ENCODE measurements around the gene CALML6.

CALML6 gene

DNA sequence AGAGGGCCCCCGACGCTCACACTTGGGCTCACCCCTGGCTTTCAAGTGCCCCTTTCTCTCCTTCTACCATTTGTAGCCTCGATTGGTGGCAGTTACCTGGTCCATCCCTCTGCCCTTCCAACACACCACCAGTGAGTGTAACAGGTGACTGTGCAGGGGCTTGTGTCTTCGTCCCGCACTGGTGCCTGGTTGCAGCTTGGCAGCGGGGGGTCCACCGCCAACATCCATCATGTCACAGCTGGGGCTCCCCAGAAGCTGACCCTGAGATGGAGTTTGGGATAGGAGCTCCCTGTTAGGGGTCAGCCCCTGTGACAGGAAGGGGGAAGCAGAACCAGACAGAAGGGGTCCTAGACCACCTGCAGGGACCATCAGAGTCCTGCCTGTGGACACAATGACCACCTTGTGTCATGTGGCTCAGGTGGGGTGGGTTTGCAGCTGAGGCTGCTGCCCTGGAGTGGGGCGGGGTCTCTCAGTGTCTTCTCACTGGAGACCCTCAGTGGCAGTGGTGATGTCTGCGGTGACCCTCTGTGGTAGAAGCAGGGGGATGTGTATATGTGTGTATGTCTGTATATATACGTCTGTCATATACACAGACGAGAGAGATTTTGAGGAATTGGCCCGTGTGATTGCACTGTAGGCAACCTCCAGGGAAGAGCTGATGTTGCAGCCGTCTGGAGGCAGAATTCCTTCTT lies 3.6 kb upstream of the CALML6 start:
- no peak for DNase-seq (ENCODE audit: low read depth)

DNA sequence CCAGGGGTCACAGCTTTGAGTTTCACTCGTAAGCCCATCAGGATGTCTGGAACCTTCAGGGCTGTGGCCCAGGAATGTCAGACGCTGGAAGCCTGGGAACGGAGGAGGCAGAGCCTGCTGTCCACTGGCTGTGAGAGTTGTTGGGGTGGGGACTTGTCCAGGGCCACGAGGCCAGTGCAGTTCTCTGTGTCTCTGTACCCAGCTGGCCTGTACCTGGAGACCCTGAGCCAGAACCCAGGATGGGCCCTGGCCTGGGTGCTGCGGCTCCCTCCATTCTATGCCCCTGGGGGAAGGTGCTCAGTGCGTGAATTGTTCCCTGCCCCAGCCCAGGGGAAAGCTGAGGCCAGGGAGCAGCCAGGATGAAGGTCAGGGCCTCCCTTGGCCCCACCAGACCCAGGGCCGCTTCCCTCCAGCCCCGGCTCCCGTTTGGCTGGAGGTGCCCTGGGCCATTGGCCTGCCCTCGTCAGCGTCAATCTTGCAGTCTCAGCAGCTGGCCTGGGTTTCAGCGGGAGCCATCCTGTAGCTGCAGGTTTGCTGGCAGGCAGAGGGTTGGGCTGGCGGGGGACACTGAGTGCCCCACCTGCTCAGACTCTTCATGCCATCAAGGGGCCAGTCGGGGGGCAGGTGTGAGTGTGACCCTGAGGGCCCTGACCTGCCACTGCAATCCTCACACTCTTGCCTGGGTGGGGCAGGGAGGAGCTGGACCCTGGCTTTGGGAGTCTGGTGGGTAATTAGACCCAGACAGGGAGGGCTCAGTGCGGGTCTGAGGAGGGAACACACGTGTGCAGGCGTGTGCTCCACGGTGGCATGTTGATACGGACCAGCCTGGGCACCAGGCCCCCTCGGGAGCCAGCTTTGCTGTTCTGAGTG lies 724 bp upstream of the CALML6 start:
- DNase-seq (ENCODE audit: low read depth), result no peak

DNA sequence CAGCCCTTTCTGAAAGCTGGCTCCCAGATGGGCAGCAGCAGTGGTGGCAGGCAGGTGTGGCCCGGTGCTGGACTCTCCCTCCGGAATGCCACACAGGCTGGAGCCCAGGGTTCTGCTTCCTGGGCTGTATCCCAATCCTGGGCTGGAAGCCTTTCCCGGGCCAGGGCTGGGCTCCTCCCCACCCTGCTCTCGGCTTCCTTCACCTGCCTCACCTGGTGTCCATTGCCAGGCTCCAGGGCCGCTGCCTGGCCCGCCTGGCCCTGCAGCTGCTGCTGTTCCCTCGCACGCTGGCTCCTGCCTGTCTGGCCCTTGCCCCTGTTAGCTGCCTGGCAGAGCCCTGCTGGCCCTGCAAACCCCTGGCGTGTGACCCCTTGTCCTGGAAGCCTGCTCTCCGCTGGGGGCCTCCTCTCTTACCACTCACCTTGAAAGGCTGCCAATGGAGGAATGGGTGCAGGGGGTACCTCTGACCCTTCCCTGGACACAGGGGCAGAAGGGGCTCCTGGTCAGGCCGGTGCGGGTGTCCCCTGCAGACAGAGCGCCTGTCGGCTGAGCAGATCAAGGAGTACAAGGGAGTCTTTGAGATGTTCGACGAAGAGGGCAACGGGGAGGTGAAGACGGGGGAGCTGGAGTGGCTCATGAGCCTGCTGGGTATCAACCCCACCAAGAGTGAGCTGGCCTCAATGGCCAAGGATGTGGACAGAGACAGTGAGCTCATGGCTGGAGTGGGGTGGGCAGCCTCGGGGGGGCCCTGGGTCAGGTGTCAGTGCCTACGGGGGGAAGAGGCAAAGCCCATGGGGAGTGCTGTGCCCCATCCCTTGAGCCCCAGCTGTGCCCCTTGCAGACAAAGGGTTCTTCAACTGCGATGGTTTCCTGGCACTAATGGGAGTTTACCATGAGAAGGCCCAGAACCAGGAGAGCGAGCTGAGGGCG lies 1.1 kb downstream of the CALML6 start:
- no peak for DNase-seq (ENCODE audit: low read depth)

DNA sequence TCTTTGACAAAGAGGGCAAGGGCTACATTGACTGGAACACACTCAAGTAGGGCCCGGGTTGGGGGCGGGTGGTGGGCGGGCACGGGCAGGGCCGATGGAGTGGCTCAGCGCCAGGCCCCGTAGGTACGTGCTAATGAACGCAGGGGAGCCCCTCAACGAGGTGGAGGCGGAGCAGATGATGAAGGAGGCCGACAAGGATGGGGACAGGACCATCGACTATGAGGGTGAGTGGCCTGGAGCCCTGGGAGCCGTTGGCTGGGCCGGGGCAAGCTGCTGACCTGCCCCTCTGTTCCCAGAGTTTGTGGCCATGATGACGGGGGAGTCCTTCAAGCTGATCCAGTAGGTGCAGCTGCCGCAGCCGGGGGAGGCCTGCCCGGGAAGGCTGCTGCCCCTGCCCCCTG lies 1.8 kb downstream of the CALML6 start:
- DNase-seq (ENCODE audit: low read depth), result no peak

DNA sequence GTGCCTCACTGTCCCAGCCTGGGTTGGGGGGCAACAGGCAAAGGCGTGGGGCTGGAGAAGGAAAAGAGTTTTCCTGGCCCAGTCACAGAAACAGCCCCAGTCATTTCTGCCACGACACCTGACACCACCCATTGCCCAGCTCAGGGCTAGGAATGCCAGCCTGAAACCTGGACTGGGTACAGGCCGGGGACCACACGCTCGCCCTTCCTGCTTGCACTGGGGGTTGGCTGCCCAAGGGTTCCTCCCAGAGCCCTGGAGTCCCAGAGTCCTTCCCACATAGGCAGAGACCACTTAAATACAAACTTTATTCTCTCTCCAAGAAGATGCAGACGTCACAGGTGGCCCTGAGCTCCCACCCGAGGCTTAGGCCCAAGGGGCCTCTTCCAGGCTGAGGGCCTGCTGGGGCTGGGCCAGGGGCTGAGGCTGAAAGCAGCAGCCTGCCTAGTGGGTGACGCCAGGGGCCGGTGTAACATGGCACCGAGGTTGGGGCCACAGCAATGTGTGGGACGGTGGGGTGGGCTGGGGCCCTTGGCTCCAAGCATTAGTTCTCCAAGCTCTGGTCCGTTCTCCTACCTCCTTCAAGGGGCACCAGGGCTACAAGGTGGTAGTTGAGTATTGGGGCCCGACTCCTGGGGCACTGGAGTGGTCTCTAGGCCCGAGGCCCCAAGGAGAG lies 2.4 kb downstream of the CALML6 start:
- DNase-seq (ENCODE audit: low read depth), result no peak

DNA sequence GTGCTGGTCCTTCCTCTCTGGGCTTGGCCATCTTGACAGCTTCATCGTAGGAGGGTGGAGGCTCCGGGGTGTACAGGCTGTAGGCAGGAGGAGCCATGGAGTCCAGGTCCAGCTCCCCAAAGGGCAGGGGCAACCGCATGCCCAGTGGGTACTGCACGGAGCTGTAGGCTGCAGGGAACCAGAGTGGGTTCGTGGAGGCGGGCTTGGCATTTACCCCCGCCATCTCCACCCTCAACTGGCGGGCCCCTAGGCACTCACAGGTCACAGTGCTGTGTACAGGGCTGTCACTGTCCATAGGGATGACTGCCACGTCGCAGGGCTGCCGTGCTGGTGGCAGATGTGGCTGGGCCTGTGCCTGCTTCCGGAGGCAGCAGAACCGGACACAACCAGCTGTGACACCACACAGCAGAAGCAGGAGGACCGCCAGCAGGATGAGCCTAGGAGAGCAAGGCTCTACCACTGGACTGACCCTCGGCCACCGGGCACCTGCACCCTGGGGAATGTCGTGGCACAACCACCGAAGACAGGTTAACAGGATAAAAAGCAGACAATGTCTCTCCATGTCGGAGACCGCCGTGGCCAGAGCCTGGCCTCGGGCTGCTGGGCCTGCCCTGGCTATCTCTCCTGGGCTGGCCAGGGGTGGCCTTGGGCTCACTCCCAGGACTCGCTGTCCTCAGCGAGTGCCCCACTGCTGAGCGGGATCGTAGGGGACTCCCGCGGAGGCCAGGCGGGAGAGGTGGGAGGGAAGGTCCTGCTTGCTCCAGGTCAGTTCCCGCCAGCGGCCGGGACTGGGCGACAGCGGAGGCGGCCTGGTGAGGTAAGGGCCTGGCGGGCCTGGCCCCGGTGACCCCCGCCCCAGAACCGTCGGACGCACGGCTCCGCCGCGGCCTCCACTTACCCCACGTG lies 3.2 kb downstream of the CALML6 start:
- DNase-seq (ENCODE audit: low read depth), result no peak

- no peak for DNase-seq (ENCODE audit: low read depth)
Observed at GRCh38 chr1:1918901-1919303, 3.8 kb downstream of the CALML6 start, which contains the start of gene TMEM52. Gene TMEM52, minus strand, starts transcription at chr1:1919279. Its CDS starts 14 bp downstream, at chr1:1919265.

- peak; percentile 88 for DNase-seq (ENCODE audit: low read depth)
Observed at GRCh38 chr1:1919304-1920056, 4.4 kb downstream of the CALML6 start.

GRCh38 chr1:1920057-1920607 lies 5.1 kb downstream of the CALML6 start:
- no peak for DNase-seq (ENCODE audit: low read depth)

DNA sequence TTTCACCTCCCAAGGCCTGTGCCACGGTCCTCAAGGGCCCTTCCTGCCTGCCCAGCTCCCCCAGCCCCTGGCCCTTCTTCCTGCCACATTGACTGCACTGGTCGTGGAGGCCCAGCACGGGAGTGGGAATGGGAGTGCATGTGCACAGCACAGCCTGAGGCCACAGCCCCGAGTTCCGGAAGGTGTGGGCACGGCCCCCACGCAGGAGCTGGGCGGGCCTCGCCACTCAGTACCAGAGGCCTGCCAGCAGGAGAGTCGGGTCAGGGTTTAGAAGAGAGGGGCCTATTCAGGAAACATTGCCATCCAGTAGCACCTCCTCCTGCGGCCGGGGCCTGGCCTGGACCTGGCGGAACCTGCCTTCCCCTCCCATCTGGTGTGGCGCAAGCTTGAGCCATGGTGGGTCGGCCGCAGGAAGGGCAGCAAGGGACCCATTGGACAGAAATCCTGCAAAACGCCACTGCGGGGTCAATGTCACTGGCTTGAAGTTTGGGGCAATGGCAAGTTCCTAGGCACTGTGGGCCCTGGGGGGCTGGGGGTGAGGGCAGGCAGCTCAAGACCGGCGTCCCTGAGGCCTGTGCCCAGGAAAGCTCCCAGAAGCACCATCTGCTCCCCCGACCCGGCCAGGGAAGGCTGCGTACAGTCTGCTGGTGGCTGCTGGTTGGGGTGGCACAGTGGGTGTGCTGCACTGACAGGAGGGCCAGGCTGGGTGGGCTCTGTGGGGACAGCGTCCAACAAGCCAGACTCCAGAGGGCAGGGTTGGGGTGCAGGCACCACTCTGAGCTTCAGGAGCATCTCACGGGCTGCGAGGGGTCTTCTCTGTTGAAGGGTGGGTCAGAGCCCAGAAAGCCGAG lies 5.8 kb downstream of the CALML6 start:
- no peak for DNase-seq (ENCODE audit: low read depth)

DNA sequence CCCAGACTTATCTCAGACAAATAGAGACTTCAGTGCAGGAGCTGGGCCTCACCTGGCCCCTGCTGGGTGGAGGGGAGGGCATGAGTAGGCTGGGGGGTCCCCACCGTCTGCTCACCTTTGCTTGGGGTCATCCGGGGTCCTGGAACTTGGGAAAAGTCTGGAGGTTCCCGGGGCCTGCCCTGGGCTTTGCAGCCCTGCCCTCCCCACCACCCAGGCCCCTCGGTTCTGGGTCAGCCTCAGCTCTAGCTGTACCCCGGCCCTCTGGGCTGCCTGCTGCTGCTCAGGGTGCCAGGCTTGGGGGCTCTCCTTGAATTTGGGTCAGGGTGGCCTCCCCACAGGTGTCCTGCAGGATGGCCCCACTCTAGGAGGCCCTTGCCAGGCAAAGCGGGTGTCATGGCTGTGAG lies 6.4 kb downstream of the CALML6 start:
- DNase-seq (ENCODE audit: low read depth), result no peak

DNA sequence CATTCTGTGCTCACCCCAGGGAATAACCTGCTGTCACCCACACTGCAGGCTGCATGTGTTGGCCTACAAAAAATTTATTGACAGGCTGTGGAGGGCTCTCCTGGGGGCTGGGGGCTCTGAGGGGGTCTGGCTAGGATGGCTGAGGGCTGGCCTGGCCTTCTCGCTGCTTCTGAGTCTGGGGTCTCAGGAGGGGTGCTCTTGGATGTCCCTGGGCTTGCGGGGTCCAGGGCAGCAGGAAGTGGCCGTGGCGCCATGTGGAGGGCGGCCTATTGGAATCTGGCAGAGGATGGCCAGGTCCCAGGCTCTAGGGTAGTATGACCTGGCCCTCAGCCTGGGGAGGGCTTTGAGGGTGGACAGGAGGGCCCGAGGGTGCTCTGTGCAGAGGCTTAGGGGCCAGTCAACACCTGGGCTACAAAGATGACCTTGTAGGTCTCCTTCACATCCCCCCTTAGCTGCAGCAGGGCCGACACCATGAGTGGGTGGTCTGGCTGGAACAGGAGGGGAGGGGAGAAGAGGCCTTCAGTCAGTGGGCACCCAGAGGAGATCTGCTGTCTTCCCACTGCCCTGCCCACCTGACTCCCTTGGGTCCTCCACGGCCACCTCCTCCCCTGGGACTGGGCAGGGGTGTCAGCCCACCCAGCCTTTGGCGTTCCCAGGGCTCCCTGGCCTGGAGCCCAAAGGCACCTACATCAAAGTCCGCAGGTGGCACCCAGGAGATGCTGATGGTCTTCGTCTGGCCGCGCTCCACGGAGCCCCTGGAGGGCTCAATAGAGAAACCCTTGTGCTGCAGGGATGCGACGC lies 7.0 kb downstream of the CALML6 start:
- no peak for DNase-seq (ENCODE audit: low read depth)

- DNase-seq (ENCODE audit: low read depth), result no peak
Observed at GRCh38 chr1:1922702-1922955, 7.6 kb downstream of the CALML6 start.

GRCh38 chr1:1922956-1923833 lies 8.1 kb downstream of the CALML6 start:
- no peak for DNase-seq (ENCODE audit: low read depth)

GRCh38 chr1:1924386-1924785 lies 9.3 kb downstream of the CALML6 start:
- no peak for DNase-seq (ENCODE audit: low read depth)

DNA sequence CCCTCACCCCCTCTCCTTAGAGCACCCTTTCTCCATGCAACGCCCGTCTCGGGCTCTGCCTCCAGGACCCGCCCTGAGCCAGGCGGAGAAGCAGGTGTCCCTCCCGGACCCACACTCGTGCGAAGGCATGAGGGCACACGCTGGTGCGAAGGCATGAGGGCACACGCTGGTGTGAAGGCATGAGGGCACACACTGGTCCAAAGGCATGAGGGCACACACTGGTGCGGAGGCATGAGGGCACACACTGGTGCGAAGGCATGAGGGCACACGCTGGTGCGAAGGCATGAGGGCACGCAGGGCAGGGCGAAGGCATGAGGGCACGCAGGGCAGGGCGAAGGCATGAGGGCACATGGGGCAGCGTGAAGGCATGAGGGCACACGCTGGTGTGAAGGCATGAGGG lies 9.8 kb downstream of the CALML6 start:
- no peak for DNase-seq (ENCODE audit: low read depth)
